GM21576 (cell line): ENCODE data around the gene CD44.
"Not testable (repeated sequence)": the region's sequence is repeated elsewhere in the genome, so short reads cannot be mapped to it uniquely, and the experiment has no call there.

ENCODE experiments used
- ATAC-seq: cut with Tn5 transposase; IDR thresholded peaks from one replicate; pipeline ENCODE4 v1.9.1; 2021; ENCODE audit warnings: mild to moderate bottlenecking, moderate library complexity; ENCODE audit not compliant: unreplicated experiment

Gene CD44

DNA sequence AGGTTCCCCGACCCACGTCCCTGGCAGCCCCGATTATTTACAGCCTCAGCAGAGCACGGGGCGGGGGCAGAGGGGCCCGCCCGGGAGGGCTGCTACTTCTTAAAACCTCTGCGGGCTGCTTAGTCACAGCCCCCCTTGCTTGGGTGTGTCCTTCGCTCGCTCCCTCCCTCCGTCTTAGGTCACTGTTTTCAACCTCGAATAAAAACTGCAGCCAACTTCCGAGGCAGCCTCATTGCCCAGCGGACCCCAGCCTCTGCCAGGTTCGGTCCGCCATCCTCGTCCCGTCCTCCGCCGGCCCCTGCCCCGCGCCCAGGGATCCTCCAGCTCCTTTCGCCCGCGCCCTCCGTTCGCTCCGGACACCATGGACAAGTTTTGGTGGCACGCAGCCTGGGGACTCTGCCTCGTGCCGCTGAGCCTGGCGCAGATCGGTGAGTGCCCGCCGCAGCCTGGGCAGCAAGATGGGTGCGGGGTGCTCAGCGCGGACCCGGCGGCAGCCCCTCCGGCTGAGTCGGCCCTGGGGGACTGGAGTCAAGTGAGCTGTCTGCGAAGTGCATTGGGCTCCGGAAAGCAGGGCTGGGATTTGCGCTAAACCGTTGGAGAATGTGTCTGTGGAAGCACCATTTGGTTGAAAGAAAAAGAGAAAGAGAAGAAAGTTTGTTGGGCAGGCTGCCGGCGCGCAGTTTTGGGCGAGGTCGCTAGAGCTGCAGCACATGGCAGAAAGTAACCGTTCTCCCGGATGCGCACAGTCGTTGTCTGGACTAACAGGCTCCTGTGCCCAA, at the start of gene CD44:
Gene CD44, plus strand, starts transcription at position 229 of the 779 bp plus-strand sequence. Its CDS starts 133 bp downstream, at position 362.
- peak; percentile 30 for ATAC-seq

DNA sequence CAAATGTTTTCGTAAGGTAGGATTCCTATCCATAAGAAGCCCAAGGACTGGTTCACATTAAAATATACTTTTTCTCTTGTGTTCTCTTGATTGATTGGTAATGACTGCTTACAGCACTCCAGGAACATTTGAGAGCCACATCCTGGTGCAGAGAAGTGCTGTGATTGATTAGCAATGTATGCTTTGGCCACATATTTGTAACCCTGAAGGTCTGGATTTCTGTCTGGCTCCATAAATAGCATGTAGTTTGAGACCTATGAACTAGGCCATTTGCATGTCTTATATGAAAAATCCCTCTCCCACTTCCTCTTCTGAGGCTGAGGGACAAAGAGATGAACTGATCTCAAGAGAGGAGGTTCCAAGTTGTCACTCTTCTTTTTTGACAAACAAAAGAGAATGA, 49.3 kb upstream of the CD44 start:
- peak; percentile 76 for ATAC-seq

DNA sequence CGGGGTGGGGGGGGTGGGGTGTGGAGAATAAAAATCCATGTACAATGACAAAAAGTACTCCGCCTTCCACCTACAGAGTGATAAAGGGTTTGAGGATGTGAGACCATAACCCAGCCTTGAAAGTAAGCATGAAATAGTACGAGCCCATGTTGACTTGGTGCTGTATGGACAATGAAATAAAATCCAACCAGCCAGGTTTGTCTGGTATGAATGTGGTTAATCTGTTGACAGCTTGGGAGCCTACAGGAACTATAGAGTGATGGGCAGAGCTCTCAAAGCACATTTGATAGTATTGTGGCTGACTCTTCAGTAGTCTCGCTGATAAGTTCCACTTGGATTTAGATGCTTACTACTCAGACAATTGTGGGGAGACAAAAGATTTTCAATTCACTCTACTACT, 48.8 kb upstream of the CD44 start:
- ATAC-seq = peak; percentile 30

DNA sequence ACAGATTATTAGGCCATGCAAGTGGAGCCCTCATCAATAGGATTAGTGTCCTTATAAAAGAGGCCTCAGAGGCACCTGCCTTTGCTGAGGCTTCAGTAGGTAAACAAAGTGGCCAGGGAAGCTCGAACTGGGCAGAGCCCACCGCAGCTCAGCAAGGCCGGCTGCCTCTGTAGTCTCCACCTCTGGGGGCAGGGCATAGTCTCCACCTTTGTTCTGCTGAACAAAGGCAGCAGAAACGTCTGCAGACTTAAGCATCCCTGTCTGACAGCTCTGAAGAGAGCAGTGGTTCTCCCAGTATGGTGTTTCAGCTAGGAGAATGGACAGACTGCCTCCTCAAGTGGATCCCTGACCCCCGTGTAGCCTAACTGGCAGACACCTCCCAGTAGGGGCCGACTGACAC, 48.0 kb upstream of the CD44 start:
- ATAC-seq = not testable (repeated sequence)

DNA sequence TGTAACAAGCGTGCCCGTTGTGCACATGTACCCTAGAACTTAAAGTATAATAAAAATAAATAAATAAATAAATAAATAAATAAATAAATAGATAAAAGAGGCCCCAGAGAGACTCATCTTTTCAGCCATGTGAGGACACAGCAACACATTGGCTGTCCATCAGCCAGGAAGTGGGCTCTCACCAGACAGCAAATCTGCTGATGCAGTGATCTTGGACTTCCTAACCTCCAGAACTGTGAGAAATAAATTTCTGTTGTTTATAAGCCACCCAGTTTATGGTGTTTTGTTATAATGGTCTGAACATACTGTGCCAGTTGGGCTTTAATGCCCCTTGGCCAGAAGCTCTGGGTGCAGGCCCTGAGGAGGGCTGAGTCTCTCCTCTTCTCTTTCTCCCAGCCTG, 42.2 kb upstream of the CD44 start:
- ATAC-seq = no peak

DNA sequence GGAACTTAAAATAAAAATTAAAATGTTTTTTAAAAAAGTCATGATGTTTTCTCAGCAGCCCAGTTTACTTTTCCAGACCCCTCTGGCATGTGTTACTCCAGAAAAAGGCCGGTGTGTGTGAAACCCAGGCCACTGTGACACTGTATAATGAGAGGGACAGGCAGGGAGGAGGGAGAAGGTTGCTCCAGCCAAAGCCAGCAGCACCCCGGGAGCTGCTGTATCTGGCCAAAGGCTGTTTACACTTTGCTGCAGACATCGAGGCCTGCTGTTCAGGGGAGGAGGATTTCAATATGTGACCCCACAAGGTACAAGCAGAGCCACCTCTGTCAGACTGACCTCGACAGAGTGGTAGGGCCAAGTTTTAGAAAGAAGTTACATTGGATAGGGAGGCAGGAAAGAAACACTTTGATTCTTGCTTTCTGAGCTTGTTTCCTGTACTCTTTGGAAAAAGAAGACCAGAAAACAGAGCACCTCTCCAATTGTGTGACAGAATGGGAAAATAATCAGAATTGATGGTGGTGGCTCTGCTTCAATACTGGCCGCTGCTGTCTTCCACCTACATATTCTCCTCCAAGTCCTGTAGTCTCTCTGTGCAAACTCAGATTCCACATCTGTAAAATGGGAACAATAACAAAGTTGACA, 41.0 kb upstream of the CD44 start:
- no peak for ATAC-seq

DNA sequence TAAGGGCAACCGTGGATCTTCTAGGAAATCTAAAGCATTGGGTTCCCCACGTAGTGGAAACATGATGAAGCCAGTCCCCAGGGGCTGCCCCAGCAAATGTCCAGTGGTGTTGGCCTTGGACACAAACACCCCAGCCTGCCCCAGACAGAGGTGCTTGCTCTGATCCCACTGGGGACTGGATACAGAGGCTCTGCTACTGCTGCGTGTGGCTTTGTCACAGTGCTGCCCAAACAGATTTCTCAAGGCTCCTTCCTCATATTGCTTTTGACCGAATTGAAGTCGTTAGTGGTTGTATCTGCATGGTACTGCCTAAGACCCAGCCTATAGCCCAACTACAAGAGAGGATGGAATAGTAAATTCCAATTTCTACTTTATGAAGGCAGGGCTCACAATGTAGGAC, 40.1 kb upstream of the CD44 start:
- ATAC-seq = no peak

DNA sequence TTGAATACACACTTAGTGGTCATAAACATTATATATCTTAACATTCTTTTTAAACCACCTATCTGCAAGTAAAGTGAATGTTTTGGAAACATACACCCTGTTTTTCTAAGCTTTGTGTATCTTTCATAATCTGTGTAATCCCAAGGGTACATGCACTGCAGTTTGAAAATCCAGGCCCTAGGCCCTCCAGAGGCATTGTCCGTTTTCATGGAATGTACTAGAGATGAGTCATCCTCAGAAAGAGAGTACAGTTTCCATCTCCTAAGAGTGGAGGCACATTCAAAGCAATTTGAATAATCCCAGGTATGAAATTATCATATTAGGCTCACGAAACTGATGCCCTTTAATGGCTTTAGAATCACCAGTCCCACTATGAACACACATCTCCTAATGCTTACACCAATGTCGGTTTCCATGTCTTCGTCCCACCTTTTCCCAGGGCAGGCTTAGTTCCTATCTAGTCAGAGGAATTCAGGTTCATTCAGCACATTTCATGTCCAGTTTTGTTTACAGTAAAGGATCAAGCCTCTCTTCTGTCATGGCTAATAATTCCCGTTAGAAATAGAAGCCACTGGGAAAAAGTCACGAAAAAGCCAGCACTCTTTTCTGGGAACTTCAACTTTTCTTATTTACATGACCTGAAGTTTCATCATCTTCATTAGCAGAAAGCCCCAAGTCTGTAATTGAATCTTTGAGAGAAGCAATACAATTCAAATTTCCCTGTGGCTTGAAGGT, 39.5 kb upstream of the CD44 start:
- ATAC-seq = no peak

DNA sequence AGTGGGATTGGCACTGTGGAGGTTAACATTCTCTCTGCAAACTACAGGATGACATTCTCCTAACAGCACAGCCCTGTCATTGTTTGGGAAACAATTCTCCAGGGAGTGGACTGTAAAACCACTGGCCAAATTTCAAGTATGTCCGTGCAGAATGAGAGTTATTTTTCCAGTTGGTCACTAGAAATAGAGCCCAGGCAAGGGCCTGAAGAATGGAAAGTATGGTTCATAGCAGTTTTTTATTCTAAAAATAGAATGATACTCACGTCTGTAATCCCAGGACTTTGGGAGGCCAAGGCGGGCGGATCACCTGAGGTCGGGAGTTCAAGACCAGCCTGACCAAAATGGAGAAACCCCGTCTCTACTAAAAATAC, 39.0 kb upstream of the CD44 start:
- no peak for ATAC-seq

DNA sequence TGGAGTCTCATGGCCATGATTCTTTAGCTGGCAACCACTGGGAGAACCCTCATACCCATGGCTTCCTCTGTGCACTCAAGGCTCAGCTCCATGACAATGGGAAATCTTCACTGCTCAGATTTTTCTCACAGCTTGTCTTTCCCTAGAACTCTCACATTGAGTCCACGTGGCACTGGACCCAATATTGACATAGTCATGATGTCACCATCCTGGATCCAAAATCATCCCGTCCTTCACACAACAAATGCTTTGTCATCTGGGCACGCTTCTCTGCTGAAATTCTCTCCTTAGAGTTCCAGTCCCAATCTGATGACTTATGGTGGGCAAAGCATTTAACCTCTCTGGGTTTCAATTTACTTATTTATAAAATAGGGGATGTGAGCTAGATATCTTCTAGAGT, 37.7 kb upstream of the CD44 start:
- ATAC-seq = no peak

DNA sequence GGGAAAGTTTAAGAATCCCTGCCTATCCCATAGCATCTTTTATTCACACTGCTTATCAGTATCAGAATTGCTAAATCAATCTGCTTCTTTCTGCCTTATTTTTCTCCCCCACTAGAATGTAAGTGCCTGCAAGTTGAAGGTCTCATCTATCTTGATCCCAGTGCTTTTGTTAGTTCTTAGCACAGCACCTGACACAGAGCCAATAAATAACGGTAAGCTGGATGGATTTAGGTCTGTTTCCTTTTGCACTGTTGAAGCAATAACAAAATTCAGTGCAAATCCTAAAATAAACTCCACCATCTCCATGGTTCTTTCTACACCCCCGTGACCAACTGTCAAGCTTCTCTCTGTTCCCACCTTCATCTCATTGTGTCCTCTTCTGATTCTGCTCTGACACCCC, 36.7 kb upstream of the CD44 start:
- ATAC-seq = no peak

DNA sequence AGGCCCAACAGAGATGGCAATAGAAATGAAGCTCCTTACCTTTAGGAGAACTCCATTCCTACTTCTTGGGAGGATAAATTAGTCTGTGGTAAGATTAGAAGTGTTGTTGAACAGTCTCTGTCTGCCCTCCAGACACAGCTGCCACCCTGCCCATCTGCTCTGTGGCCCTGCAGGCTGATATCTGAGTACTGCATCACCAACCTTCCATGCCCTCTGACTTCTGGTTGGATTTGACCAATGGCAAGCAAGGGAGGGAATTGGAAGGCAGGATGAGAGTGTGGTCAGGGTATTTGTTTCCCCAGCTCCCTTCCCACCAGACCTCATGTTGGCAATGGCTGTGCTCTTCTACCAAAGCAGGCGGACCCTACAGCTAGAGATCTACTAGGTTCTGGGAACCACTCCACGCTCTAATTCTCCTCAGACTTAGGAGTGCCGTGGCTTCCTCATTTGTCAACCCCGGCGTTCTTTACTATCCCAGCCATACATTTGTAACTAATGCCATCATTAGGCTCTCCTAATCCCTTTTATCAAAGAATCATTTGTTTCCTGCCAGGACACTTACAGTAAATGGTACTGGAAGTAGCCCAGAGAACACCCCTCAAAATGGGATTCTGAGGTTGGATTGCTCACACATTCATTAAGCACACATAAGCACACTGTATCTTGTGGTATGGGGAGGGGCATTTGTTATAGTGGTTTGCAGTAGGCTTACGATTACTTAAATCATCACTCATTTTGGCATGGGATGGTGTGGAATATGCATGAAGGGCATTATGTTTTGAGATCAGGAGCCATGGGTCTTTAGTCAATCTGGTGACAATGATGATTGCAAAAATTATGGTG, 35.4 kb upstream of the CD44 start:
- no peak for ATAC-seq

DNA sequence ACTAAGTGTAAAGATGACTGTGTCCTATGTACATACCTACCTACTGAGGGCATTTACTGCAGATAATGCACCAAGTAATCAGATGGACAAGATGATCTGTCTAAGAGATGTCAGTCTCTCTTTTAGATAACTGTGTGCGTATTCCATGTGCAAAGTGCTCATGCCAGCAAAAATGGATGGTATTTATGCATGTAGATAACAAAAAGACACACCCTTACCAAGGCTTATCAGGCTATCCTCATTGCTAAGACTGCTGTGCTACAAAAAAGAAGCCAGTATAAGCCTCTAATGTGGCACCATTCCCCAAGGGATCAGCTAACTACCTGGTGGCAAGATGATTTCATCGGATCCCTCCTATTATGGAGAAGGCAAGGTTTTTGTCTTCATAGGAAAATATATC, 34.3 kb upstream of the CD44 start:
- ATAC-seq = no peak

DNA sequence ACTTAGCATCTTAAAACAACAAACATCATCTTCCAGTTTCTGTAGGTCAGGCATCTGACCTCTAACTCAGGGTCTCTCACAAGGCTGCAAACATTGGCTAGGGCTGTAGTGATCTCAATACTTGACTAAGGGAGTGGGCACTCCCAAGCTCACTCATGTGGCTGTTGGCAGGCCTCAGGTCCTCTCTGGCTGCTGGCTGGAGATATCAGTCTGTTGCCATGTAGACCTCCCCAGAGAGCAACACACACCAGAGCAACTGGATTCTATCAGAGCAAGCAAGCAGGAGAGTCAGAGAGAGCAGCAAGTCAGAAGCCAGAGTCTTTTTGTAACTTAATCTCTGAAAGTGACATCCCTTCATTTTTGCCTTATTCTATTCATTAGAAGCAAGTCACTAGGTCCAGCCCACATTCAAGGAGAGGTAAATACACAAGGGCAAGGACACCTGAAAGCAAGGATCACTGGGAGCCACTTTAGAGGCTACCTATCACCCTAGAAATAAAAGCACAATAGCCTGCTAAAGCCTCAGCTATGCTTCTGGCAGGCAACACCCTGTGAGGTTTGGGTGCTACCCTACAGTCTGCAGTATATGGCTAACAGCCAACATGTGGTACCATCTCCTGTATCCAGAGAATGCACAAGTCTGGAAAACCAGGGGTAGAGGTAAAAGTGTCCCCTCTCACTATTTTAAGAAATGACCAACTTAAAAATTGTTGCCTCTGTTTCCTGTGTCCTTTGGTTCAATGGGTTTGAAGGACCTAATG, 33.5 kb upstream of the CD44 start:
- ATAC-seq = no peak

DNA sequence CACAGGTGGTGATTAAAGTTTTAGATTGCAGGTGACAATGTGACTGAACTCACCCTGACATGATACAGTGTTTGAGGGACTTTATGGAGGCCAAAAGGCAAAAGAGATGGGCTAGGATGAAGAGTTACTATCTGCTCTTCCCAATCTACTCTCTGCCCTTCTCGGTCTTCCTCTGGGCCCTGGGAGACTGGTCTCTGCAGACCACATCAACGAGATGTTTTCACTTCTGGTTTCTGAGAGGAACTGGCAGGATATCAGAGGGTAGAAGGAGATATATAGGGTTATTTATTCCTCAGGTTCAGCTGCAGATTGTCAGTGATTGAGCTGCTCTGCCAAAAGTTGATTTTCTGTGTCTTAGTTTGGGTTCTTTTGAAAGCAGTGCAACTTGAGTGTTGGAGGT, 32.4 kb upstream of the CD44 start:
- ATAC-seq = peak; percentile 77

DNA sequence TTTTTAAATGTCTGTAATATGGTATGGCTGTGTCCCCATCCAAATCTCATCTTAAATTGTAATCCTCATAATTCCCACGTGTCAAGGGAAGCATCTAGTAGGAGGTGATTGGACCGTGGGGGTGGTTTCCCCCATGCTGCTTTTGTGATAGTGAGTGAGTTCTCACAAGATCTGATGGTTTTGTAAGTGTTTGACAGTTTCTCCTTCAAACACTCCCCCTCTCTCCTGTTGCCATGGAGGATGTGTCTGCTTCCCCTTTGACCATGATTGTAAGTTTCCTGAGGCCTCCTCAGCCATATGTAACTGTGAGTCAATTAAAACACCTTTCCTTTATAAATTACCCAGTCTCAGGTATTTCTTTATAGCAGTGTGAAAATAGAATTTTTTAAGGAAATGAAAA, 31.1 kb upstream of the CD44 start:
- no peak for ATAC-seq

DNA sequence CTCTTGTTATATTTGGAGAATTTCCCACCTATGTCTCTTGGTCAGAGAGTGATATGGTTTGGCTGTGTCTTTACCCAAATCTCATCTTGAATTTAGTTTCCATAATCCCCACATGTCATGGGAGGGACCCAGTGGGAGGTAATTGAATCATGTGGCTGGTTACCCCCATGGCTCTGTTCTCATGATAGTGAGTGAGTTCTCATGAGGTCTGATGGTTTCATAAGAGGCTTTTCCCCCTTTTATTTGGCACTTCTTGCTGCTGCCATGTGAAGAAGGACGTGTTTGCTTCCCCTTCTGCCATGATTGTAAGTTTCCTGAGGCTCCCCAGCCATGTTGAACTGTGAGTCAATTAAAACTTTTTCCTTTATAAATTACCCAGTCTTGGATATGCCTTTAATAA, 30.6 kb upstream of the CD44 start:
- not testable (repeated sequence) for ATAC-seq

DNA sequence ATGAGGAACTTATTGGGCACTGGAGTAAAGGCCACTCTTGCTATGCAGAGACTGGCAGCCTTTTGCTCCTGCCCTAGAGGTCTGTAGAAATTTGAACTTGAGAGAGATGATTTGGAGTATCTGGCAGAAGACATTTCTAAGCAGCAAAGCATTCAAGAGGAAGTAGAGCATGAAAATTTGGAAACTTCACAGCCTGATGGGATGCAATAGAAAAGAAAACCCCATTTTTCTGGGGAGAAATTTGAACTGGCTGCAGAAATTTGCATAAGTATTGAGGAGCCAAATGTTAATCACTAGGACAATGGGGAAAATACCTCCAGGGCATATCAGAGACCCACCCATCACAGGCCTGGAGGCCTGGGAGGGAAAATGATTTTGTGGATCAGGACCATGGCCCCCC, 29.9 kb upstream of the CD44 start:
- ATAC-seq = no peak

DNA sequence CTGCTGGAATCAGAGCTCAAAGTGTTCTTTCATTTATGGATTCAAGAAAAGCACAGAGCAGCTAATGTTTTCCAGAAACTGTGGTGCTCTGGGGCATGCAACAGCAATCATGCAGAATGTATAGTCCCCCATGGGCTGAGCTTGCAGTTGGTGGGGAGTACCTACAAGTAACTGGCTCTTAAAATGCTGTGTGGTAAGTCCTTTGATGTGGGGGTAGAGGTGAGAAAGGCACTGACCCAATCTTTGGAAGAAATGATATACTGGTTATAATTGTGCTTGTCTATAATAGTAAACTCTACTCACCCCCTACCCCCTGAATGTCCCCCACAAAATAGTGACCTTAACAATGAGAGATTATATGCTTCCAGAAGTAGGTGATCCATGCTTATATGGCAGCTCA, 29.1 kb upstream of the CD44 start:
- ATAC-seq = no peak
